HepG2 (cell line): ENCODE results near the gene ACSF3. TPM values are rescaled to one million over a fixed set of nuclear protein-coding genes. Genes with fewer than 3 reads are reported as not detected.
A peak's percentile ranks its signal among the peaks of the same experiment; 100 is the strongest.

ENCODE experiments used
- AKAP8 ChIP-seq: sonication (generic); formaldehyde crosslinking; IDR thresholded peaks from 2 replicates; pipeline ENCODE4 v1.5.1; 2020; ENCODE audit warnings: mild to moderate bottlenecking, missing genetic modification reagents
- CBFB ChIP-seq: sonication (generic); formaldehyde crosslinking; IDR thresholded peaks from 2 replicates; pipeline ENCODE4 v1.4.0; 2020; ENCODE audit warnings: missing genetic modification reagents
- EZH2 ChIP-seq: conservative IDR thresholded peaks from 2 replicates; pipeline ENCODE4 v1.6.1; 2012; ENCODE audit warnings: mild to moderate bottlenecking, low read depth, low read length, moderate library complexity
- HNF4G ChIP-seq, 2 experiments: sonication (generic) in 1 of 2; formaldehyde crosslinking in 1 of 2; IDR thresholded peaks; 2 replicates each; pipeline versions ENCODE4 v1.4.0 to v1.6.1; 2011 to 2020; ENCODE audit warnings: borderline replicate concordance in 2 of 2, low read depth in 2 of 2, mild to moderate bottlenecking in 2 of 2, low read length in 1 of 2, missing genetic modification reagents in 1 of 2, moderate library complexity in 1 of 2
- KAT7 ChIP-seq: IDR thresholded peaks from 2 replicates; pipeline ENCODE4 v1.6.1; 2018; ENCODE audit warnings: borderline replicate concordance, missing compliant biosample characterization
- KDM2A ChIP-seq: sonication (generic); formaldehyde crosslinking; IDR thresholded peaks from 2 replicates; pipeline ENCODE4 v1.4.0; 2020; ENCODE audit warnings: low read depth, missing genetic modification reagents, borderline replicate concordance
- NFE2L2 ChIP-seq: fragments of 150-350 bp; IDR thresholded peaks from 2 replicates; pipeline ENCODE4 v1.6.1; 2014; ENCODE audit warnings: low read length
- NPAS2 ChIP-seq: sonication (generic); formaldehyde crosslinking; IDR thresholded peaks from 2 replicates; pipeline ENCODE4 v1.8.0; 2022; ENCODE audit warnings: mild to moderate bottlenecking, missing genetic modification reagents, borderline replicate concordance
- NRL ChIP-seq: sonication (generic); formaldehyde crosslinking; IDR thresholded peaks from 2 replicates; pipeline ENCODE4 v1.5.0; 2020; ENCODE audit warnings: missing genetic modification reagents, mild to moderate bottlenecking, moderate library complexity, borderline replicate concordance
- polyA plus RNA-seq, 8 experiments: library from polyadenylated mRNA; depleted of rRNA in 3 of 8; stranded (reverse) in 7 of 8; unstranded in 1 of 8; fragments of >200 nt; fragmentation: Illumina TruSeq in 4 of 8; extraction: Trizol in 4 of 8; gene quantifications; 2 replicates each; pipeline versions ENCODE4 v1.2.1 to v1.2.3, GENCODE V29; 2011 to 2016; ENCODE audit warnings: low read depth in 4 of 8, missing spikeins in 1 of 8, mixed read lengths in 1 of 8; ENCODE audit not compliant: insufficient read depth in 1 of 8
- total RNA-seq, 5 experiments: library from RNA; depleted of rRNA; stranded (reverse); fragments of >200 nt; fragmentation: Illumina TruSeq; extraction: Trizol; gene quantifications; 2 replicates each; pipeline ENCODE4 v1.2.3, GENCODE V29; 2016; ENCODE audit warnings: low read depth in 1 of 5
- TF ChIP-seq, protein P1 (sequence below): sonication (generic); formaldehyde crosslinking; IDR thresholded peaks from 2 replicates; pipeline ENCODE4 v1.5.0; 2020; ENCODE audit warnings: missing genetic modification reagents
- TF ChIP-seq, protein P2 (sequence below): sonication (generic); formaldehyde crosslinking; IDR thresholded peaks from 2 replicates; pipeline ENCODE4 v1.8.1; 2023; ENCODE audit warnings: mild to moderate bottlenecking, inconsistent platforms, moderate library complexity, missing genetic modification reagents, borderline replicate concordance
- TF ChIP-seq, protein P3 (sequence below): sonication (generic); formaldehyde crosslinking; IDR thresholded peaks from 2 replicates; pipeline ENCODE4 v1.8.0; 2022; ENCODE audit warnings: missing genetic modification reagents, mild to moderate bottlenecking, inconsistent platforms, borderline replicate concordance
- TF ChIP-seq, protein P4 (sequence below): sonication (generic); formaldehyde crosslinking; IDR thresholded peaks from 2 replicates; pipeline ENCODE4 v1.4.0; 2020; ENCODE audit warnings: missing genetic modification reagents, borderline replicate concordance
- TF ChIP-seq, protein P5 (sequence below): sonication (generic); formaldehyde crosslinking; IDR thresholded peaks from 2 replicates; pipeline ENCODE4 v1.4.0; 2020; ENCODE audit warnings: mild to moderate bottlenecking, missing genetic modification reagents
- TF ChIP-seq, protein P6 (sequence below): sonication (generic); formaldehyde crosslinking; IDR thresholded peaks from 2 replicates; pipeline ENCODE4 v1.9.0; 2021; ENCODE audit warnings: missing genetic modification reagents, borderline replicate concordance

The ACSF3 gene
- total and polyA plus RNA-seq, 2 of the 13 experiments (the other 11 are each of a cell fraction or from before 2014, with no cell fraction given) = 14.9 to 30.6 TPM

DNA sequence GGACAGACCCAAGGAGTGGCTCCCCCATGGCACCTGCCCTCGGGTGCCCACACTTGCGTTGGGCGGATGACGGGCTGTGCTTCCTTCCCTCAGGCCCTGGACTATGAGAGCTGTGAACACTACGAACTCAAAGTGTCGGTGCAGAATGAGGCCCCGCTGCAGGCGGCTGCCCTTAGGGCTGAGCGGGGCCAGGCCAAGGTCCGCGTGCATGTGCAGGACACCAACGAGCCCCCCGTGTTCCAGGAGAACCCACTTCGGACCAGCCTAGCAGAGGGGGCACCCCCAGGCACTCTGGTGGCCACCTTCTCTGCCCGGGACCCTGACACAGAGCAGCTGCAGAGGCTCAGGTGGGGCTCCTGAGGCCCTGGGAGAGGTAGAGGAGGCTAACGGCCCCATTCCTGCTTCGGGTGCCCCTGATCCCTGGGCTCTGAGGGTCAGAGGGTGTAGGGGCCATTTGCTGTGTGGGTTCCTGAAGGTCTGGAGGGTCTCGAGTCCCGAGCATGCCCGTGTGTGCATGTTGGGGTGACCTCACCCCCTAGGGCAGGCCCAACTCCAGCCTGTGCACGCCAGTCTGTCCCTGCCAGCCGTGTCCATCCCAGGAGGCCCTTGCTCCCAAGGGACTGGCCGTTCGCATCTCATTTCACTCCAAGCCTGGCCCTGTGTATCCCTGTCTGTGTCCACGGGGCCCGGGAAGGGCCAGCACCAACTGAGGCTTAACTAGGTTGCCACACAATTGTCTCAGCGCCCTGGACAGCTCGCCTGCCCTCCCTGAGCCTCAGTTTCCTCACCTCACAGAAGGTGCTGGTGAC lies 96.7 kb downstream of the ACSF3 start (continued):
- TF ChIP-seq CBFB (no peak), NRL (CRISPR knock-in tag) (peak; percentile 89; the same call in 1 of the 2 replicates), NPAS2 (no peak), KDM2A (peak; percentile 40; the same call in 1 of the 2 replicates), EZH2 (no peak), AKAP8 (CRISPR knock-in tag) (peak; percentile 52; the same call in 1 of the 2 replicates), KAT7 (CRISPR knock-in tag) (0 out of 2 replicates have a peak, but pooled peaks have one; percentile 13), HNF4G (IDR thresholded peaks at IDR 0.05; ENCODE audit: borderline replicate concordance, low read depth, low read length) (peak; percentile 17; the same call in 1 of the 2 replicates), HNF4G (CRISPR knock-in tag; IDR thresholded peaks at IDR 0.05; ENCODE audit: borderline replicate concordance, low read depth) (no peak), NFE2L2 (no peak)
- TF ChIP-seq, protein P1, sequence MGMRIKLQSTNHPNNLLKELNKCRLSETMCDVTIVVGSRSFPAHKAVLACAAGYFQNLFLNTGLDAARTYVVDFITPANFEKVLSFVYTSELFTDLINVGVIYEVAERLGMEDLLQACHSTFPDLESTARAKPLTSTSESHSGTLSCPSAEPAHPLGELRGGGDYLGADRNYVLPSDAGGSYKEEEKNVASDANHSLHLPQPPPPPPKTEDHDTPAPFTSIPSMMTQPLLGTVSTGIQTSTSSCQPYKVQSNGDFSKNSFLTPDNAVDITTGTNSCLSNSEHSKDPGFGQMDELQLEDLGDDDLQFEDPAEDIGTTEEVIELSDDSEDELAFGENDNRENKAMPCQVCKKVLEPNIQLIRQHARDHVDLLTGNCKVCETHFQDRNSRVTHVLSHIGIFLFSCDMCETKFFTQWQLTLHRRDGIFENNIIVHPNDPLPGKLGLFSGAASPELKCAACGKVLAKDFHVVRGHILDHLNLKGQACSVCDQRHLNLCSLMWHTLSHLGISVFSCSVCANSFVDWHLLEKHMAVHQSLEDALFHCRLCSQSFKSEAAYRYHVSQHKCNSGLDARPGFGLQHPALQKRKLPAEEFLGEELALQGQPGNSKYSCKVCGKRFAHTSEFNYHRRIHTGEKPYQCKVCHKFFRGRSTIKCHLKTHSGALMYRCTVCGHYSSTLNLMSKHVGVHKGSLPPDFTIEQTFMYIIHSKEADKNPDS (CRISPR knock-in tag) = no peak
- TF ChIP-seq, protein P2, sequence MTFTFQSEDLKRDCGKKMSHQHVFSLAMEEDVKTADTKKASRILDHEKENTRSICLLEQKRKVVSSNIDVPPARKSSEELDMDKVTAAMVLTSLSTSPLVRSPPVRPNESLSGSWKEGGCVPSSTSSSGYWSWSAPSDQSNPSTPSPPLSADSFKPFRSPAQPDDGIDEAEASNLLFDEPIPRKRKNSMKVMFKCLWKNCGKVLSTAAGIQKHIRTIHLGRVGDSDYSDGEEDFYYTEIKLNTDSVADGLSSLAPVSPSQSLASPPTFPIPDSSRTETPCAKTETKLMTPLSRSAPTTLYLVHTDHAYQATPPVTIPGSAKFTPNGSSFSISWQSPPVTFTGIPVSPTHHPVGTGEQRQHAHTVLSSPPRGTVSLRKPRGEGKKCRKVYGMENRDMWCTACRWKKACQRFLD = no peak
- TF ChIP-seq, protein P3, sequence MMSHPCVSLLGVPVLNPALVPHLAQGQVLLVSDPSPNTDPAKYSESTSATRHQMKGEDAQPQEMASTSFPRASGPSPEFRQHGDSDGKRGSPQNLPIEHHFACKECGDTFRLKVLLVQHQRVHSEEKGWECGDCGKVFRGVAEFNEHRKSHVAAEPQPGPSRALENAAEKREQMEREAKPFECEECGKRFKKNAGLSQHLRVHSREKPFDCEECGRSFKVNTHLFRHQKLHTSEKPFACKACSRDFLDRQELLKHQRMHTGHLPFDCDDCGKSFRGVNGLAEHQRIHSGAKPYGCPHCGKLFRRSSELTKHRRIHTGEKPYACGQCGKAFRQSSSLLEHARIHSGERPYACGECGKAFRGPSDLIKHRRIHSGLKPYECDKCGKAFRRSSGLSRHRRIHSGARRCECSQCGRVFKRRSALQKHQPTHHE = no peak
- TF ChIP-seq, protein P4, sequence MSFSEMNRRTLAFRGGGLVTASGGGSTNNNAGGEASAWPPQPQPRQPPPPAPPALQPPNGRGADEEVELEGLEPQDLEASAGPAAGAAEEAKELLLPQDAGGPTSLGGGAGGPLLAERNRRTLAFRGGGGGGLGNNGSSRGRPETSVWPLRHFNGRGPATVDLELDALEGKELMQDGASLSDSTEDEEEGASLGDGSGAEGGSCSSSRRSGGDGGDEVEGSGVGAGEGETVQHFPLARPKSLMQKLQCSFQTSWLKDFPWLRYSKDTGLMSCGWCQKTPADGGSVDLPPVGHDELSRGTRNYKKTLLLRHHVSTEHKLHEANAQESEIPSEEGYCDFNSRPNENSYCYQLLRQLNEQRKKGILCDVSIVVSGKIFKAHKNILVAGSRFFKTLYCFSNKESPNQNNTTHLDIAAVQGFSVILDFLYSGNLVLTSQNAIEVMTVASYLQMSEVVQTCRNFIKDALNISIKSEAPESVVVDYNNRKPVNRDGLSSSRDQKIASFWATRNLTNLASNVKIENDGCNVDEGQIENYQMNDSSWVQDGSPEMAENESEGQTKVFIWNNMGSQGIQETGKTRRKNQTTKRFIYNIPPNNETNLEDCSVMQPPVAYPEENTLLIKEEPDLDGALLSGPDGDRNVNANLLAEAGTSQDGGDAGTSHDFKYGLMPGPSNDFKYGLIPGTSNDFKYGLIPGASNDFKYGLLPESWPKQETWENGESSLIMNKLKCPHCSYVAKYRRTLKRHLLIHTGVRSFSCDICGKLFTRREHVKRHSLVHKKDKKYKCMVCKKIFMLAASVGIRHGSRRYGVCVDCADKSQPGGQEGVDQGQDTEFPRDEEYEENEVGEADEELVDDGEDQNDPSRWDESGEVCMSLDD (CRISPR knock-in tag) = peak; percentile 74; the same call in 1 of the 2 replicates
- TF ChIP-seq, protein P5, sequence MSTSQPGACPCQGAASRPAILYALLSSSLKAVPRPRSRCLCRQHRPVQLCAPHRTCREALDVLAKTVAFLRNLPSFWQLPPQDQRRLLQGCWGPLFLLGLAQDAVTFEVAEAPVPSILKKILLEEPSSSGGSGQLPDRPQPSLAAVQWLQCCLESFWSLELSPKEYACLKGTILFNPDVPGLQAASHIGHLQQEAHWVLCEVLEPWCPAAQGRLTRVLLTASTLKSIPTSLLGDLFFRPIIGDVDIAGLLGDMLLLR = no peak
- TF ChIP-seq, protein P6, sequence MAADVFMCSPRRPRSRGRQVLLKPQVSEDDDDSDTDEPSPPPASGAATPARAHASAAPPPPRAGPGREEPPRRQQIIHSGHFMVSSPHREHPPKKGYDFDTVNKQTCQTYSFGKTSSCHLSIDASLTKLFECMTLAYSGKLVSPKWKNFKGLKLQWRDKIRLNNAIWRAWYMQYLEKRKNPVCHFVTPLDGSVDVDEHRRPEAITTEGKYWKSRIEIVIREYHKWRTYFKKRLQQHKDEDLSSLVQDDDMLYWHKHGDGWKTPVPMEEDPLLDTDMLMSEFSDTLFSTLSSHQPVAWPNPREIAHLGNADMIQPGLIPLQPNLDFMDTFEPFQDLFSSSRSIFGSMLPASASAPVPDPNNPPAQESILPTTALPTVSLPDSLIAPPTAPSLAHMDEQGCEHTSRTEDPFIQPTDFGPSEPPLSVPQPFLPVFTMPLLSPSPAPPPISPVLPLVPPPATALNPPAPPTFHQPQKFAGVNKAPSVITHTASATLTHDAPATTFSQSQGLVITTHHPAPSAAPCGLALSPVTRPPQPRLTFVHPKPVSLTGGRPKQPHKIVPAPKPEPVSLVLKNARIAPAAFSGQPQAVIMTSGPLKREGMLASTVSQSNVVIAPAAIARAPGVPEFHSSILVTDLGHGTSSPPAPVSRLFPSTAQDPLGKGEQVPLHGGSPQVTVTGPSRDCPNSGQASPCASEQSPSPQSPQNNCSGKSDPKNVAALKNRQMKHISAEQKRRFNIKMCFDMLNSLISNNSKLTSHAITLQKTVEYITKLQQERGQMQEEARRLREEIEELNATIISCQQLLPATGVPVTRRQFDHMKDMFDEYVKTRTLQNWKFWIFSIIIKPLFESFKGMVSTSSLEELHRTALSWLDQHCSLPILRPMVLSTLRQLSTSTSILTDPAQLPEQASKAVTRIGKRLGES (CRISPR knock-in tag) = no peak
